HG02981 (cell line): Measurements from ENCODE around the gene POC5.
"Not testable (repeated sequence)": the region's sequence is repeated elsewhere in the genome, so short reads cannot be mapped to it uniquely, and the experiment has no call there.

Experiments used
- ATAC-seq: cut with Tn5 transposase; IDR thresholded peaks from one replicate; pipeline ENCODE4 v1.9.1; 2021; ENCODE audit warnings: mild to moderate bottlenecking, moderate library complexity; ENCODE audit not compliant: unreplicated experiment

POC5 gene

GRCh38 chr5:75707911-75708509, 9.2 kb downstream of the POC5 start:
- ATAC-seq, result no peak

GRCh38 chr5:75706775-75707174, 10.5 kb downstream of the POC5 start:
- ATAC-seq, result no peak

GRCh38 chr5:75706016-75706415, 11.2 kb downstream of the POC5 start:
- no peak for ATAC-seq

GRCh38 chr5:75701856-75702255, 15.4 kb downstream of the POC5 start:
- ATAC-seq, result no peak

GRCh38 chr5:75695472-75696351, 21.5 kb downstream of the POC5 start:
- not testable (repeated sequence) for ATAC-seq

GRCh38 chr5:75694781-75695180, 22.5 kb downstream of the POC5 start:
- ATAC-seq, result no peak

GRCh38 chr5:75690669-75691068, 26.6 kb downstream of the POC5 start:
- no peak for ATAC-seq

- no peak for ATAC-seq
These were observed 30.8 kb downstream of the POC5 start for GRCh38 chr5:75686480-75686879.

GRCh38 chr5:75685141-75685540, 32.1 kb downstream of the POC5 start:
- ATAC-seq, result no peak

GRCh38 chr5:75681125-75681830, 36.0 kb downstream of the POC5 start:
- no peak for ATAC-seq

- ATAC-seq, result peak; percentile 52
These were observed 39.1 kb downstream of the POC5 start for GRCh38 chr5:75678155-75678554.

- ATAC-seq, result no peak
These were observed 39.6 kb downstream of the POC5 start for GRCh38 chr5:75677607-75678006.

GRCh38 chr5:75675783-75676182, 41.5 kb downstream of the POC5 start:
- no peak for ATAC-seq

GRCh38 chr5:75672616-75673015, 44.6 kb downstream of the POC5 start:
- no peak for ATAC-seq

GRCh38 chr5:75671506-75671905, 45.7 kb downstream of the POC5 start:
- no peak for ATAC-seq

- ATAC-seq, result no peak
These were observed 46.7 kb downstream of the POC5 start for GRCh38 chr5:75670577-75670976.

GRCh38 chr5:75668977-75669689, 48.1 kb downstream of the POC5 start:
- peak; percentile 93 for ATAC-seq

- ATAC-seq, result no peak
These were observed 48.8 kb downstream of the POC5 start for GRCh38 chr5:75668445-75668844.

- ATAC-seq, result no peak
These were observed 49.7 kb downstream of the POC5 start for GRCh38 chr5:75667586-75667985.

GRCh38 chr5:75666801-75667200, 50.4 kb downstream of the POC5 start:
- no peak for ATAC-seq

GRCh38 chr5:75664979-75665378, 52.3 kb downstream of the POC5 start:
- no peak for ATAC-seq
